Keratinocyte (primary cell): ENCODE data around the gene RTKN.

Experiments
- EZH2 ChIP-seq: IDR thresholded peaks from one replicate; pipeline ENCODE4 v1.6.1; 2012; ENCODE audit warnings: inconsistent platforms, mild to moderate bottlenecking, low read length, moderate library complexity
- TF ChIP-seq, protein P1 (sequence below), 3 experiments: IDR thresholded peaks in 1 of 3; conservative IDR thresholded peaks in 1 of 3; optimal IDR thresholded peaks in 1 of 3; 2 replicates in 2 of 3; 3 replicates in 1 of 3; pipeline versions ENCODE3 to v1.5.1; 2011; ENCODE audit warnings: low read length in 3 of 3, mild to moderate bottlenecking in 3 of 3, moderate library complexity in 2 of 3, control low read depth in 1 of 3, inconsistent platforms in 1 of 3; ENCODE audit not compliant: insufficient read depth in 2 of 3; ENCODE audit errors: extremely low read depth in 1 of 3

DNA sequence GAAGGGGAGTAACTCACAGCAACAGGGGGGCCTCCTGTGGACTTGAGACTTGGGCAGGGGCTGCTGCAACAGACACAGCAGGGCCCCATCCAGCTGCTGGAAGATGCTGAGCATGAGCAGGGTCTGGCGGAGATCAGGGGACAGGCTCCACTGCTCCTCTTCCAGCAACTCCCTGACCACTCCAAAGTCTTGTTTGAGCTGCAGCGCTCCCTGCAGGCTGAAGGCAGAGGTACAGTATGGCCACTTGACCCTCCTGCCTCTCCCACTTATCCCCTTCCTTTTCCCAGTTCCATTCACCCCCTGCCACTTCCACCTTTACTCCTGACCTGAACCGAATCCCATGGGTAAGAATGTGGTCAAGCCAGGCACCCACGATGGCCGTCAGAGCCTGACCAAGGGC is 33.2 kb upstream of the RTKN start:
- TF ChIP-seq, protein P1, sequence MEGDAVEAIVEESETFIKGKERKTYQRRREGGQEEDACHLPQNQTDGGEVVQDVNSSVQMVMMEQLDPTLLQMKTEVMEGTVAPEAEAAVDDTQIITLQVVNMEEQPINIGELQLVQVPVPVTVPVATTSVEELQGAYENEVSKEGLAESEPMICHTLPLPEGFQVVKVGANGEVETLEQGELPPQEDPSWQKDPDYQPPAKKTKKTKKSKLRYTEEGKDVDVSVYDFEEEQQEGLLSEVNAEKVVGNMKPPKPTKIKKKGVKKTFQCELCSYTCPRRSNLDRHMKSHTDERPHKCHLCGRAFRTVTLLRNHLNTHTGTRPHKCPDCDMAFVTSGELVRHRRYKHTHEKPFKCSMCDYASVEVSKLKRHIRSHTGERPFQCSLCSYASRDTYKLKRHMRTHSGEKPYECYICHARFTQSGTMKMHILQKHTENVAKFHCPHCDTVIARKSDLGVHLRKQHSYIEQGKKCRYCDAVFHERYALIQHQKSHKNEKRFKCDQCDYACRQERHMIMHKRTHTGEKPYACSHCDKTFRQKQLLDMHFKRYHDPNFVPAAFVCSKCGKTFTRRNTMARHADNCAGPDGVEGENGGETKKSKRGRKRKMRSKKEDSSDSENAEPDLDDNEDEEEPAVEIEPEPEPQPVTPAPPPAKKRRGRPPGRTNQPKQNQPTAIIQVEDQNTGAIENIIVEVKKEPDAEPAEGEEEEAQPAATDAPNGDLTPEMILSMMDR (optimal IDR thresholded peaks at IDR 0.05 in 1 of 3, IDR thresholded peaks at IDR 0.05 in 1 of 3, conservative IDR thresholded peaks at IDR 0.05 in 1 of 3; ENCODE audit: extremely low read depth in 1 of 3, insufficient read depth in 2 of 3, low read length in 3 of 3) = peak; percentile 49 to 51 (median 51)
- TF ChIP-seq EZH2 = no peak
